Tibial nerve (tissue), 3 donors: ENCODE data around the gene NUDC.

Source experiments
- CTCF ChIP-seq, 5 experiments: fragments of 200-600 bp in 3 of 5; fragments of 450-650 bp in 2 of 5; sonication (generic) in 3 of 5; IDR thresholded peaks; one replicate each; pipeline ENCODE4 v1.5.1; 2016 to 2019; ENCODE audit warnings: antibody characterized with exemption in 5 of 5, mild to moderate bottlenecking in 3 of 5, moderate library complexity in 2 of 5
- POLR2A ChIP-seq, 2 donors: fragments of 450-650 bp; IDR thresholded peaks; one replicate each; pipeline ENCODE4 v1.6.1; 2017; ENCODE audit warnings: antibody characterized with exemption in 2 of 2, mild to moderate bottlenecking in 2 of 2, moderate library complexity in 2 of 2

DNA sequence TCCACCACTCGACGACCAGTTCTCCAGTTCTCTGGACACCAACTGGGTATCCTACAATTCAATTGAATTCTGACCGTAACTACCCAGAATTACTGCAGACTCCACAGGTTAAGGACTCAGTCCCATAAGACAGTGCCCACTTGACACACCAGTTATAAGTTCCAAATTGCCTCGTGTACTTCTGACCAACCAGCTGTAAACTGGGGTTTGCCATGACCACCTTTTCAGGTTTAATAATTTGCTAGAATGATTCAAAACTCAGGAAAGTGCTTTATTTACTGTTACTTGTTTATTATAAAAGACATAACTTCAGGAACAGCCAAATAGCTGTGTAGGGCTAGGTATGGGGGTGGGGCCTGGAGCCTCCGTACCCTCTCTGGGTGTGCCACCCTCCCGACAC lies 15.3 kb downstream of the NUDC start:
- TF ChIP-seq POLR2A (IDR thresholded peaks at IDR 0.05) (no peak), CTCF (IDR thresholded peaks at IDR 0.05) (no peak)
